HepG2 (cell line): ENCODE measurements around the gene SBSN. TPM values are rescaled to one million over a fixed set of nuclear protein-coding genes. Genes with fewer than 3 reads are reported as not detected.

Experiments
- GLI4 ChIP-seq: sonication (generic); formaldehyde crosslinking; IDR thresholded peaks from 2 replicates; pipeline ENCODE4 v1.5.1; 2020; ENCODE audit warnings: missing genetic modification reagents, mild to moderate bottlenecking, moderate library complexity, borderline replicate concordance
- HNF4G ChIP-seq, 2 experiments: sonication (generic) in 1 of 2; formaldehyde crosslinking in 1 of 2; IDR thresholded peaks; 2 replicates each; pipeline versions ENCODE4 v1.4.0 to v1.6.1; 2011 to 2020; ENCODE audit warnings: borderline replicate concordance in 2 of 2, low read depth in 2 of 2, mild to moderate bottlenecking in 2 of 2, low read length in 1 of 2, missing genetic modification reagents in 1 of 2, moderate library complexity in 1 of 2
- HOXA3 ChIP-seq: sonication (generic); formaldehyde crosslinking; IDR thresholded peaks from 2 replicates; pipeline ENCODE4 v1.5.0; 2020; ENCODE audit warnings: missing genetic modification reagents
- MAX ChIP-seq: IDR thresholded peaks from 2 replicates; pipeline ENCODE4 v1.6.1; 2012; ENCODE audit warnings: inconsistent platforms
- MIER3 ChIP-seq: IDR thresholded peaks from 2 replicates; pipeline ENCODE4 v1.6.1; 2016; ENCODE audit warnings: missing compliant biosample characterization, borderline replicate concordance
- MXD4 ChIP-seq: IDR thresholded peaks from 2 replicates; pipeline ENCODE4 v1.6.1; 2016; ENCODE audit warnings: mild to moderate bottlenecking, missing biosample characterization, missing genetic modification reagents
- NFE2L2 ChIP-seq: fragments of 150-350 bp; IDR thresholded peaks from 2 replicates; pipeline ENCODE4 v1.6.1; 2014; ENCODE audit warnings: low read length
- PAXIP1 ChIP-seq: sonication (generic); formaldehyde crosslinking; conservative IDR thresholded peaks from 2 replicates; pipeline ENCODE4 v1.4.0; 2020; ENCODE audit warnings: mild to moderate bottlenecking, missing genetic modification reagents, moderate library complexity
- SKI ChIP-seq: fragments of 450-650 bp; IDR thresholded peaks from one replicate; pipeline ENCODE4 v1.6.1; 2018; ENCODE audit warnings: mild to moderate bottlenecking; ENCODE audit not compliant: partially characterized antibody
- TBP ChIP-seq: sonication (generic); formaldehyde crosslinking; IDR thresholded peaks from 2 replicates; pipeline ENCODE4 v1.5.0; 2020; ENCODE audit warnings: missing genetic modification reagents
- TEF ChIP-seq: sonication (generic); formaldehyde crosslinking; IDR thresholded peaks from 2 replicates; pipeline ENCODE4 v1.5.0; 2020; ENCODE audit warnings: missing genetic modification reagents
- TGIF2 ChIP-seq: IDR thresholded peaks from 2 replicates; pipeline ENCODE4 v1.6.1; 2016; ENCODE audit warnings: control low read depth, missing compliant biosample characterization
- ZBTB37 ChIP-seq: sonication (generic); formaldehyde crosslinking; IDR thresholded peaks from 2 replicates; pipeline ENCODE4 v1.4.0; 2020; ENCODE audit warnings: mild to moderate bottlenecking, missing genetic modification reagents
- ZFP36 ChIP-seq: fragments of 150-350 bp; IDR thresholded peaks from 2 replicates; pipeline ENCODE4 v1.6.1; 2018; ENCODE audit warnings: borderline replicate concordance, low read length, low read depth; ENCODE audit not compliant: partially characterized antibody
- ZMAT3 ChIP-seq: sonication (generic); formaldehyde crosslinking; conservative IDR thresholded peaks from 2 replicates; pipeline ENCODE4 v1.7.0; 2021; ENCODE audit warnings: missing genetic modification reagents
- ZNF317 ChIP-seq: sonication (generic); formaldehyde crosslinking; IDR thresholded peaks from 2 replicates; pipeline ENCODE4 v1.5.0; 2020; ENCODE audit warnings: mild to moderate bottlenecking, missing genetic modification reagents
- ZNF33A ChIP-seq: sonication (generic); formaldehyde crosslinking; IDR thresholded peaks from 2 replicates; pipeline ENCODE4 v1.5.1; 2020; ENCODE audit warnings: missing genetic modification reagents, mild to moderate bottlenecking, moderate library complexity, borderline replicate concordance
- ZNF501 ChIP-seq: sonication (generic); formaldehyde crosslinking; IDR thresholded peaks from 2 replicates; pipeline ENCODE4 v1.5.1; 2020; ENCODE audit warnings: mild to moderate bottlenecking, moderate library complexity, missing genetic modification reagents
- ZNF589 ChIP-seq: sonication (generic); formaldehyde crosslinking; conservative IDR thresholded peaks from 2 replicates; pipeline ENCODE4 v1.8.0; 2022; ENCODE audit warnings: mild to moderate bottlenecking, moderate library complexity, missing genetic modification reagents
- ZNF629 ChIP-seq: sonication (generic); formaldehyde crosslinking; conservative IDR thresholded peaks from 2 replicates; pipeline ENCODE4 v1.5.0; 2020; ENCODE audit warnings: missing genetic modification reagents
- ZNF740 ChIP-seq: sonication (generic); formaldehyde crosslinking; IDR thresholded peaks from 2 replicates; pipeline ENCODE4 v1.4.0; 2020; ENCODE audit warnings: missing genetic modification reagents
- ZUFSP ChIP-seq: sonication (generic); formaldehyde crosslinking; IDR thresholded peaks from 2 replicates; pipeline ENCODE4 v1.9.0; 2021; ENCODE audit warnings: missing genetic modification reagents, mild to moderate bottlenecking, borderline replicate concordance
- polyA plus RNA-seq, 8 experiments: library from polyadenylated mRNA; depleted of rRNA in 3 of 8; stranded (reverse) in 7 of 8; unstranded in 1 of 8; fragments of >200 nt; fragmentation: Illumina TruSeq in 4 of 8; extraction: Trizol in 4 of 8; gene quantifications; 2 replicates each; pipeline versions ENCODE4 v1.2.1 to v1.2.3, GENCODE V29; 2011 to 2016; ENCODE audit warnings: low read depth in 4 of 8, missing spikeins in 1 of 8, mixed read lengths in 1 of 8; ENCODE audit not compliant: insufficient read depth in 1 of 8
- total RNA-seq, 5 experiments: library from RNA; depleted of rRNA; stranded (reverse); fragments of >200 nt; fragmentation: Illumina TruSeq; extraction: Trizol; gene quantifications; 2 replicates each; pipeline ENCODE4 v1.2.3, GENCODE V29; 2016; ENCODE audit warnings: low read depth in 1 of 5

SBSN gene
- total and polyA plus RNA-seq, 2 of the 13 experiments (the other 11 are each of a cell fraction or from before 2014, with no cell fraction given), result not detected

GRCh38 chr19:35509861-35510625 is 18.1 kb downstream of the SBSN start (continued):
- no peak for TF ChIP-seq ZUFSP (CRISPR knock-in tag)
- TF ChIP-seq TEF (CRISPR knock-in tag), result no peak
- TF ChIP-seq TBP (CRISPR knock-in tag), result no peak
- peak; percentile 58; the same call in 1 of the 2 replicates for TF ChIP-seq TGIF2 (CRISPR knock-in tag)
- no peak for TF ChIP-seq ZNF317 (CRISPR knock-in tag)
- TF ChIP-seq ZNF740 (CRISPR knock-in tag), result no peak
- no peak; the same call in 1 of the 2 replicates for TF ChIP-seq ZMAT3 (CRISPR knock-in tag)
- no peak for TF ChIP-seq NFE2L2
- TF ChIP-seq SKI, result no peak
- TF ChIP-seq PAXIP1, result no peak
- TF ChIP-seq ZFP36, result no peak
- no peak for TF ChIP-seq GLI4 (CRISPR knock-in tag)
- no peak; the same call in 1 of the 2 replicates for TF ChIP-seq MAX
- no peak for TF ChIP-seq ZBTB37 (CRISPR knock-in tag)
- TF ChIP-seq ZNF501, result peak; percentile 68
- no peak for TF ChIP-seq HNF4G (IDR thresholded peaks at IDR 0.05; ENCODE audit: borderline replicate concordance, low read depth, low read length)
- no peak for TF ChIP-seq HNF4G (CRISPR knock-in tag; IDR thresholded peaks at IDR 0.05; ENCODE audit: borderline replicate concordance, low read depth)
- TF ChIP-seq HOXA3 (CRISPR knock-in tag), result peak; percentile 53
- no peak for TF ChIP-seq ZNF629 (CRISPR knock-in tag)
- TF ChIP-seq MIER3 (CRISPR knock-in tag), result no peak; the same call in 1 of the 2 replicates
- no peak for TF ChIP-seq MXD4 (CRISPR knock-in tag)
- TF ChIP-seq ZNF33A (CRISPR knock-in tag), result no peak
- no peak for TF ChIP-seq ZNF589
